GM12878 (cell line): ENCODE results near the gene MZB1. TPM values are rescaled to one million over a fixed set of nuclear protein-coding genes. Genes with fewer than 3 reads are reported as not detected.
A peak's percentile ranks its signal among the peaks of the same experiment; 100 is the strongest.

Experiments used
- BMI1 ChIP-seq: fragments of 450-650 bp; IDR thresholded peaks from 2 replicates; pipeline ENCODE4 v1.6.1; 2016; ENCODE audit warnings: mild to moderate bottlenecking, moderate library complexity, borderline replicate concordance
- CBX5 ChIP-seq: sonication (generic); IDR thresholded peaks from 2 replicates; pipeline ENCODE4 v1.6.1; 2016; ENCODE audit warnings: low read depth, moderate library complexity, mild to moderate bottlenecking, inconsistent platforms
- CEBPB ChIP-seq, 2 experiments: fragments of 150-350 bp in 1 of 2; IDR thresholded peaks; 2 replicates each; pipeline ENCODE4 v1.6.1; 2012 to 2014; ENCODE audit warnings: low read depth in 2 of 2, low read length in 2 of 2, borderline replicate concordance in 1 of 2, inconsistent platforms in 1 of 2
- CHD2 ChIP-seq: IDR thresholded peaks from 2 replicates; pipeline ENCODE4 v1.6.1; 2011; ENCODE audit warnings: low read depth, low read length, improper control_type of control experiment, borderline replicate concordance
- CHD4 ChIP-seq: fragments of 200-600 bp; sonication (generic); IDR thresholded peaks from 2 replicates; pipeline ENCODE4 v1.6.1; 2016; ENCODE audit warnings: mild to moderate bottlenecking
- MYC ChIP-seq: IDR thresholded peaks from 2 replicates; pipeline ENCODE4 v1.6.1; 2011; ENCODE audit warnings: mild to moderate bottlenecking, low read length, moderate library complexity, inconsistent platforms; ENCODE audit not compliant: insufficient read depth, insufficient replicate concordance, insufficient read length, severe bottlenecking
- PAX5 ChIP-seq: IDR thresholded peaks from 2 replicates; pipeline ENCODE4 v1.6.1; 2011; ENCODE audit warnings: low read depth, low read length, borderline replicate concordance
- POLR2AphosphoS2 ChIP-seq: IDR thresholded peaks from 2 replicates; pipeline ENCODE4 v1.6.1; 2011; ENCODE audit warnings: low read depth, mild to moderate bottlenecking, low read length, improper control_type of control experiment, moderate library complexity
- RELA ChIP-seq: fragments of 450-650 bp; IDR thresholded peaks from 2 replicates; pipeline ENCODE4 v1.8.0; 2014; ENCODE audit warnings: borderline replicate concordance; ENCODE audit not compliant: partially characterized antibody
- RFX5 ChIP-seq: IDR thresholded peaks from 2 replicates; pipeline ENCODE4 v1.6.1; 2011; ENCODE audit warnings: low read depth, low read length, improper control_type of control experiment
- SPI1 ChIP-seq: IDR thresholded peaks from 2 replicates; pipeline ENCODE4 v1.6.1; 2011; ENCODE audit warnings: low read depth, mild to moderate bottlenecking, low read length, moderate library complexity, borderline replicate concordance; ENCODE audit not compliant: insufficient read depth
- TARDBP ChIP-seq: IDR thresholded peaks from 2 replicates; pipeline ENCODE4 v1.6.1; 2016; ENCODE audit warnings: borderline replicate concordance
- polyA plus RNA-seq, 11 experiments: library from polyadenylated mRNA; depleted of rRNA in 4 of 11; unstranded in 6 of 11; stranded (reverse) in 5 of 11; fragments of >200 nt; fragmentation: Nextera tagmentation in 4 of 11; fragmentation: Illumina TruSeq in 1 of 11; extraction: Ambion mirVana in 4 of 11; extraction: Trizol in 1 of 11; gene quantifications; 1 replicate in 1 of 11; 2 replicates in 10 of 11; pipeline versions ENCODE4 v1.2.1 to v1.2.3, GENCODE V29; 2011 to 2016; ENCODE audit warnings: inconsistent platforms in 2 of 11, missing spikeins in 2 of 11, low read depth in 1 of 11
- total RNA-seq, 4 experiments: library from RNA; depleted of rRNA in 3 of 4; stranded (reverse); fragments of >200 nt in 3 of 4; fragmentation: Illumina TruSeq in 1 of 4; extraction: Trizol in 1 of 4; gene quantifications; 2 replicates each; pipeline versions ENCODE4 v1.2.1 to v1.2.3, GENCODE V29; 2013 to 2021
- TF ChIP-seq, protein P1 (sequence below): fragments of 450-650 bp; IDR thresholded peaks from 2 replicates; pipeline ENCODE4 v1.6.1; 2016; ENCODE audit warnings: mild to moderate bottlenecking, moderate library complexity, borderline replicate concordance
- TF ChIP-seq, protein P2 (sequence below): fragments of 150-350 bp; IDR thresholded peaks from 2 replicates; pipeline ENCODE4 v1.6.1; 2014; ENCODE audit warnings: mild to moderate bottlenecking, low read depth, low read length
- TF ChIP-seq, protein P3 (sequence below): IDR thresholded peaks from 2 replicates; pipeline ENCODE4 v1.6.1; 2012; ENCODE audit warnings: low read depth, low read length, improper control_type of control experiment
- TF ChIP-seq, protein P4 (sequence below): IDR thresholded peaks from 2 replicates; pipeline ENCODE4 v1.6.1; 2012; ENCODE audit warnings: low read depth, low read length, improper control_type of control experiment
- TF ChIP-seq, protein P5 (sequence below): fragments of 450-650 bp; IDR thresholded peaks from 2 replicates; pipeline ENCODE4 v1.6.1; 2018; ENCODE audit warnings: mild to moderate bottlenecking, low read depth, moderate library complexity; ENCODE audit not compliant: partially characterized antibody

Gene MZB1
- total and polyA plus RNA-seq, 10 of the 15 experiments (the other 5 are each of a cell fraction or from before 2014, with no cell fraction given): 19.3 to 406 (median 188) TPM

DNA sequence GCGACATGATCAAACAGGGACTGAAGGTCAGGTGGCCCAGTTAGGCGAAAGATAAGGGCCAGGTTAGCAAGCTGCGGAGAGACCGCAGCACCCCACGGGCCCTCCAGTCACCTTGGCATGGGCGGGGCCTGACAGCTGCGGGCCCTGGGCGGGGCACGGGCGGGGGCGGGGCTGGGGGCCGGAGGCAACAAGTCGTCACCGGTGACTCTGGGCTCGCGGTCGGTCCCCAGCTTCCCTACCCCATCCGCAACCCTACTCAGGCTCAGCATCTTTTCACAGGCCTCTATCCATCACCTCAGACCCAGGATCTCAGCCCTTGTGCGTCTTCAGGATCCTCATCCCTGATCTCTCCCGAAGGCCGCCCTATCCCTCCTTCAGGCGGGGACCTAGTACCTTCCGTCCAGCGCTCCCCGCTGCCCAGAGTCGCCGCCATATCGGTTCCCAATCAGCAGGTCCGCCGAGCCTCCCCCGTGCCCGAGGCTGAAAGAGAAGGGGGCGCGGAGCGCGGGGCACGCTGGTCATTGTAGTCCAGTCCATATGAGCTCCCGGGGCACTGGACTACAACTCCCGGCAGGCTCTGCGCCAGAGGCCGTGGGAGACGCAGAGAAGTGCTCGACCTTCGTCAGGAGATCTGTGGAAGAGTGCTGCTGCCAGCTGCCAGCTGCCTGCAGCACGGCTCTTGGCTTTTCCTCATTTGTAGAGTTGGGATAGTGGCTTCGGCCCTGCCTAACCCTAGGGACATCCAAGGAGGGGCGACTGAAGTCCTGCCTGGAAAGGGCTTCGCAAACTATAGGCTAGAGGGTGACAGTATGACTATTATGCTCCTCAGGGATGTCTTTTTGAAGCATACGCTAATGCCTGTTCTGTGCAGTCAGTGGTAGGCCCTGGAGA is 49.5 kb upstream of the MZB1 start, which contains the start of gene DNAJC18 (continued):
- TF ChIP-seq SPI1 (no peak), CEBPB (IDR thresholded peaks at IDR 0.05; ENCODE audit: borderline replicate concordance in 1 of 2, low read depth in 2 of 2, low read length in 2 of 2) (no peak), CBX5 (no peak), CHD2 (0 out of 2 replicates have a peak, but pooled peaks have one; percentile 30), RELA (peak; percentile 57), CHD4 (no peak), POLR2AphosphoS2 (no peak), TARDBP (no peak; the same call in 1 of the 2 replicates), PAX5 (no peak), RFX5 (no peak), MYC (no peak), BMI1 (no peak)
- TF ChIP-seq, protein P1, sequence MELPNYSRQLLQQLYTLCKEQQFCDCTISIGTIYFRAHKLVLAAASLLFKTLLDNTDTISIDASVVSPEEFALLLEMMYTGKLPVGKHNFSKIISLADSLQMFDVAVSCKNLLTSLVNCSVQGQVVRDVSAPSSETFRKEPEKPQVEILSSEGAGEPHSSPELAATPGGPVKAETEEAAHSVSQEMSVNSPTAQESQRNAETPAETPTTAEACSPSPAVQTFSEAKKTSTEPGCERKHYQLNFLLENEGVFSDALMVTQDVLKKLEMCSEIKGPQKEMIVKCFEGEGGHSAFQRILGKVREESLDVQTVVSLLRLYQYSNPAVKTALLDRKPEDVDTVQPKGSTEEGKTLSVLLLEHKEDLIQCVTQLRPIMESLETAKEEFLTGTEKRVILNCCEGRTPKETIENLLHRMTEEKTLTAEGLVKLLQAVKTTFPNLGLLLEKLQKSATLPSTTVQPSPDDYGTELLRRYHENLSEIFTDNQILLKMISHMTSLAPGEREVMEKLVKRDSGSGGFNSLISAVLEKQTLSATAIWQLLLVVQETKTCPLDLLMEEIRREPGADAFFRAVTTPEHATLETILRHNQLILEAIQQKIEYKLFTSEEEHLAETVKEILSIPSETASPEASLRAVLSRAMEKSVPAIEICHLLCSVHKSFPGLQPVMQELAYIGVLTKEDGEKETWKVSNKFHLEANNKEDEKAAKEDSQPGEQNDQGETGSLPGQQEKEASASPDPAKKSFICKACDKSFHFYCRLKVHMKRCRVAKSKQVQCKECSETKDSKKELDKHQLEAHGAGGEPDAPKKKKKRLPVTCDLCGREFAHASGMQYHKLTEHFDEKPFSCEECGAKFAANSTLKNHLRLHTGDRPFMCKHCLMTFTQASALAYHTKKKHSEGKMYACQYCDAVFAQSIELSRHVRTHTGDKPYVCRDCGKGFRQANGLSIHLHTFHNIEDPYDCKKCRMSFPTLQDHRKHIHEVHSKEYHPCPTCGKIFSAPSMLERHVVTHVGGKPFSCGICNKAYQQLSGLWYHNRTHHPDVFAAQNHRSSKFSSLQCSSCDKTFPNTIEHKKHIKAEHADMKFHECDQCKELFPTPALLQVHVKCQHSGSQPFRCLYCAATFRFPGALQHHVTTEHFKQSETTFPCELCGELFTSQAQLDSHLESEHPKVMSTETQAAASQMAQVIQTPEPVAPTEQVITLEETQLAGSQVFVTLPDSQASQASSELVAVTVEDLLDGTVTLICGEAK: no peak
- TF ChIP-seq, protein P2, sequence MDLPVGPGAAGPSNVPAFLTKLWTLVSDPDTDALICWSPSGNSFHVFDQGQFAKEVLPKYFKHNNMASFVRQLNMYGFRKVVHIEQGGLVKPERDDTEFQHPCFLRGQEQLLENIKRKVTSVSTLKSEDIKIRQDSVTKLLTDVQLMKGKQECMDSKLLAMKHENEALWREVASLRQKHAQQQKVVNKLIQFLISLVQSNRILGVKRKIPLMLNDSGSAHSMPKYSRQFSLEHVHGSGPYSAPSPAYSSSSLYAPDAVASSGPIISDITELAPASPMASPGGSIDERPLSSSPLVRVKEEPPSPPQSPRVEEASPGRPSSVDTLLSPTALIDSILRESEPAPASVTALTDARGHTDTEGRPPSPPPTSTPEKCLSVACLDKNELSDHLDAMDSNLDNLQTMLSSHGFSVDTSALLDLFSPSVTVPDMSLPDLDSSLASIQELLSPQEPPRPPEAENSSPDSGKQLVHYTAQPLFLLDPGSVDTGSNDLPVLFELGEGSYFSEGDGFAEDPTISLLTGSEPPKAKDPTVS: no peak
- TF ChIP-seq, protein P3, sequence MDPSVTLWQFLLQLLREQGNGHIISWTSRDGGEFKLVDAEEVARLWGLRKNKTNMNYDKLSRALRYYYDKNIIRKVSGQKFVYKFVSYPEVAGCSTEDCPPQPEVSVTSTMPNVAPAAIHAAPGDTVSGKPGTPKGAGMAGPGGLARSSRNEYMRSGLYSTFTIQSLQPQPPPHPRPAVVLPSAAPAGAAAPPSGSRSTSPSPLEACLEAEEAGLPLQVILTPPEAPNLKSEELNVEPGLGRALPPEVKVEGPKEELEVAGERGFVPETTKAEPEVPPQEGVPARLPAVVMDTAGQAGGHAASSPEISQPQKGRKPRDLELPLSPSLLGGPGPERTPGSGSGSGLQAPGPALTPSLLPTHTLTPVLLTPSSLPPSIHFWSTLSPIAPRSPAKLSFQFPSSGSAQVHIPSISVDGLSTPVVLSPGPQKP: no peak
- TF ChIP-seq, protein P4, sequence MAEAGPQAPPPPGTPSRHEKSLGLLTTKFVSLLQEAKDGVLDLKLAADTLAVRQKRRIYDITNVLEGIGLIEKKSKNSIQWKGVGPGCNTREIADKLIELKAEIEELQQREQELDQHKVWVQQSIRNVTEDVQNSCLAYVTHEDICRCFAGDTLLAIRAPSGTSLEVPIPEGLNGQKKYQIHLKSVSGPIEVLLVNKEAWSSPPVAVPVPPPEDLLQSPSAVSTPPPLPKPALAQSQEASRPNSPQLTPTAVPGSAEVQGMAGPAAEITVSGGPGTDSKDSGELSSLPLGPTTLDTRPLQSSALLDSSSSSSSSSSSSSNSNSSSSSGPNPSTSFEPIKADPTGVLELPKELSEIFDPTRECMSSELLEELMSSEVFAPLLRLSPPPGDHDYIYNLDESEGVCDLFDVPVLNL: no peak
- TF ChIP-seq, protein P5, sequence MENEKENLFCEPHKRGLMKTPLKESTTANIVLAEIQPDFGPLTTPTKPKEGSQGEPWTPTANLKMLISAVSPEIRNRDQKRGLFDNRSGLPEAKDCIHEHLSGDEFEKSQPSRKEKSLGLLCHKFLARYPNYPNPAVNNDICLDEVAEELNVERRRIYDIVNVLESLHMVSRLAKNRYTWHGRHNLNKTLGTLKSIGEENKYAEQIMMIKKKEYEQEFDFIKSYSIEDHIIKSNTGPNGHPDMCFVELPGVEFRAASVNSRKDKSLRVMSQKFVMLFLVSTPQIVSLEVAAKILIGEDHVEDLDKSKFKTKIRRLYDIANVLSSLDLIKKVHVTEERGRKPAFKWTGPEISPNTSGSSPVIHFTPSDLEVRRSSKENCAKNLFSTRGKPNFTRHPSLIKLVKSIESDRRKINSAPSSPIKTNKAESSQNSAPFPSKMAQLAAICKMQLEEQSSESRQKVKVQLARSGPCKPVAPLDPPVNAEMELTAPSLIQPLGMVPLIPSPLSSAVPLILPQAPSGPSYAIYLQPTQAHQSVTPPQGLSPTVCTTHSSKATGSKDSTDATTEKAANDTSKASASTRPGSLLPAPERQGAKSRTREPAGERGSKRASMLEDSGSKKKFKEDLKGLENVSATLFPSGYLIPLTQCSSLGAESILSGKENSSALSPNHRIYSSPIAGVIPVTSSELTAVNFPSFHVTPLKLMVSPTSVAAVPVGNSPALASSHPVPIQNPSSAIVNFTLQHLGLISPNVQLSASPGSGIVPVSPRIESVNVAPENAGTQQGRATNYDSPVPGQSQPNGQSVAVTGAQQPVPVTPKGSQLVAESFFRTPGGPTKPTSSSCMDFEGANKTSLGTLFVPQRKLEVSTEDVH: no peak
